ENCODE data around the gene TMC8.

DNA sequence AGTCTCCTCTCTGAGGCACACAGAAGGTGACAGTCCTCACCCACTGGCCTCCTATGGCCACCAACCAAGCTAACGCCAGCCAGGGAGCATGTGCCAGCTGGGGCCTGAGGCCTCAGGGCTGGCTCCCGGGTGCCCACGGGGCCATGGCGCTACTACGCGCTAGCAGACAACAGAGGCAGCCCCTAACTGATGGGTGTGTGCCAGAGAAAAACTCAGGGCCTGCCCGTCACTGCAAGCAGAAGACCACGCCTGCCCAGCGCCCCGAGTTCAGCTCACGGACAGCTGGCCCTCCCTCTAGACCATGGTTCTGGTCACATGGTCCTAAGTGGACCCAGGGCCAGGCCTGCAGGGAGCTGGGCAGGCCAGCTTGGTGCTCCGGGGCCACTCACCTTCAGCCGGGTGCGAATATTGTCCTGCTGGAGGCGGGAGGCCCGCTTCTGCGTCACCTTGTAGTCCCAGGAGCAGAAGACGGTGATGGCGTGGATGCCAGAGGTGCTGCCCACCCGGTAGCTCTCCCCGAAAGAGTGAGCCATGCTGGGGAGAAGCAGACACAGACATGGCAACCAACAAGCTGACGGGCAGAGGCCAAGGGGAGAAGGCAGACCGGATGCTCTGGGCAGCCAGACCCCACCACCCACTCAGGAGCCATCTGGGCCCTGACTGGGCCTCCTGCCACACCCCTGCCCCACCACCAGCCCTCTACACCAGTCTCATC, 8.2 kb upstream of the TMC8 start:
- TF ChIP-seq, protein P1, sequence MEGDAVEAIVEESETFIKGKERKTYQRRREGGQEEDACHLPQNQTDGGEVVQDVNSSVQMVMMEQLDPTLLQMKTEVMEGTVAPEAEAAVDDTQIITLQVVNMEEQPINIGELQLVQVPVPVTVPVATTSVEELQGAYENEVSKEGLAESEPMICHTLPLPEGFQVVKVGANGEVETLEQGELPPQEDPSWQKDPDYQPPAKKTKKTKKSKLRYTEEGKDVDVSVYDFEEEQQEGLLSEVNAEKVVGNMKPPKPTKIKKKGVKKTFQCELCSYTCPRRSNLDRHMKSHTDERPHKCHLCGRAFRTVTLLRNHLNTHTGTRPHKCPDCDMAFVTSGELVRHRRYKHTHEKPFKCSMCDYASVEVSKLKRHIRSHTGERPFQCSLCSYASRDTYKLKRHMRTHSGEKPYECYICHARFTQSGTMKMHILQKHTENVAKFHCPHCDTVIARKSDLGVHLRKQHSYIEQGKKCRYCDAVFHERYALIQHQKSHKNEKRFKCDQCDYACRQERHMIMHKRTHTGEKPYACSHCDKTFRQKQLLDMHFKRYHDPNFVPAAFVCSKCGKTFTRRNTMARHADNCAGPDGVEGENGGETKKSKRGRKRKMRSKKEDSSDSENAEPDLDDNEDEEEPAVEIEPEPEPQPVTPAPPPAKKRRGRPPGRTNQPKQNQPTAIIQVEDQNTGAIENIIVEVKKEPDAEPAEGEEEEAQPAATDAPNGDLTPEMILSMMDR (IDR thresholded peaks at IDR 0.05), result no peak
- TF ChIP-seq SMC3 (IDR thresholded peaks at IDR 0.05) (no peak), HOXB5 (CRISPR knock-in tag; IDR thresholded peaks at IDR 0.05) (no peak), POLR2A (IDR thresholded peaks at IDR 0.05; ENCODE audit: low read length) (no peak), JUN (IDR thresholded peaks at IDR 0.05) (no peak)
